Measurements from ENCODE around the gene LHFPL3. TPM values are rescaled to one million over a fixed set of nuclear protein-coding genes. Genes with fewer than 3 reads are reported as not detected.

Gene LHFPL3
- total RNA-seq, 1 experiment from 2014 or later = not detected

DNA sequence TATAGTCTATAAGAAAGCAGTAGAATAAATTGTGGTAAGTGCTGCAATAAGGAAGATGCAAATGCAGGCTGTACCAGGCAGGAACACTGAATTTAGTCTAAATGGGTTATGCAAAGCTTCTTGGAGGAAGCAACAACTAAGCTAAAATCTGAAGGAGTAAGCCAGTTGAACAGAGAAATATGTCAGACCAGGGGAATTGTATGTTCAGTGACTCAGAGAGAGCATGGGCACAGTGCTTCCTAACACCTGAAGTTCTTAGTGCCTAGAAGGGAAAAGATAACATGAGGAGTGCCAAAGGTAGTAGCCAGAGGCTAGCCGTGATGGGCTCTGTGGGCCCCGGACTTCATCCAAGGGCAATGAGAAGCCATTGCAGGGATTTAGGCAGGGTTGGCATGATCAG, 481.5 kb downstream of the LHFPL3 start:
- no peak overlapping the region for H3K9ac ChIP-seq (ENCODE audit: low read length)
- no peaks in the 10 kb centered on the region for H4K20me1 ChIP-seq (ENCODE audit: insufficient read depth)
- CTCF ChIA-PET = no interaction called here
- no peak for ATAC-seq
- intact Hi-C loops (cut with micrococcal nuclease) = no loop called here
- peaks cover 76% of the 10 kb centered on the region for H3K27me3 ChIP-seq (ENCODE audit: insufficient read depth, low read length)
- no peak for DNase-seq (ENCODE audit: low read depth, low spot score)
- H3K4me2 ChIP-seq (ENCODE audit: low read length) = no peak overlapping the region
- RAD21 ChIA-PET (ENCODE audit: low non-redundant PET in 1 of 2, low total read pairs in 2 of 2, uncharacterized antibody in 2 of 2, unreplicated experiment in 2 of 2) = no interaction called here
- no peaks in the 10 kb centered on the region for H3K9me2 ChIP-seq (ENCODE audit: insufficient read depth)
- POLR2A ChIA-PET = no interaction called here
- no peak overlapping the region for H3K27ac ChIP-seq (ENCODE audit: low read depth, low read length)
- no TSS peak for BruUV-seq (replicated peaks)
- no peak overlapping the region for H3K4me3 ChIP-seq (replicated peaks in 1 of 2; ENCODE audit: low read depth in 1 of 2, low read length in 2 of 2)
- no peaks in the 10 kb centered on the region for H3K9me3 ChIP-seq (ENCODE audit: control insufficient read depth in 1 of 2, insufficient read depth in 1 of 2, low read depth in 1 of 2, low read length in 2 of 2)
- H3K4me1 ChIP-seq (ENCODE audit: control insufficient read depth in 1 of 2, insufficient read depth in 2 of 2, low read length in 2 of 2) = no peaks in the 10 kb centered on the region
- TF ChIP-seq ZNF274 (IDR thresholded peaks at IDR 0.05; ENCODE audit: low read depth, low read length) (no peak), TCF7L2 (IDR thresholded peaks at IDR 0.05; ENCODE audit: borderline replicate concordance, extremely low read depth, insufficient read depth, insufficient read length) (no peak), ZBTB33 (IDR thresholded peaks at IDR 0.05; ENCODE audit: extremely low read depth, insufficient replicate concordance, low read length) (no peak), SIN3A (IDR thresholded peaks at IDR 0.05; ENCODE audit: low read depth) (no peak), RAD21 (IDR thresholded peaks at IDR 0.05; ENCODE audit: low read depth) (no peak), YY1 (IDR thresholded peaks at IDR 0.05; ENCODE audit: extremely low read depth, insufficient replicate concordance, low read depth, low read length) (no peak), FOSL1 (IDR thresholded peaks at IDR 0.05; ENCODE audit: low read depth) (no peak), POLR2A (IDR thresholded peaks at IDR 0.05; ENCODE audit: borderline replicate concordance, extremely low read depth, insufficient read depth, insufficient read length) (no peak), EGR1 (IDR thresholded peaks at IDR 0.05; ENCODE audit: low read depth) (no peak)
- TF ChIP-seq, protein P1, sequence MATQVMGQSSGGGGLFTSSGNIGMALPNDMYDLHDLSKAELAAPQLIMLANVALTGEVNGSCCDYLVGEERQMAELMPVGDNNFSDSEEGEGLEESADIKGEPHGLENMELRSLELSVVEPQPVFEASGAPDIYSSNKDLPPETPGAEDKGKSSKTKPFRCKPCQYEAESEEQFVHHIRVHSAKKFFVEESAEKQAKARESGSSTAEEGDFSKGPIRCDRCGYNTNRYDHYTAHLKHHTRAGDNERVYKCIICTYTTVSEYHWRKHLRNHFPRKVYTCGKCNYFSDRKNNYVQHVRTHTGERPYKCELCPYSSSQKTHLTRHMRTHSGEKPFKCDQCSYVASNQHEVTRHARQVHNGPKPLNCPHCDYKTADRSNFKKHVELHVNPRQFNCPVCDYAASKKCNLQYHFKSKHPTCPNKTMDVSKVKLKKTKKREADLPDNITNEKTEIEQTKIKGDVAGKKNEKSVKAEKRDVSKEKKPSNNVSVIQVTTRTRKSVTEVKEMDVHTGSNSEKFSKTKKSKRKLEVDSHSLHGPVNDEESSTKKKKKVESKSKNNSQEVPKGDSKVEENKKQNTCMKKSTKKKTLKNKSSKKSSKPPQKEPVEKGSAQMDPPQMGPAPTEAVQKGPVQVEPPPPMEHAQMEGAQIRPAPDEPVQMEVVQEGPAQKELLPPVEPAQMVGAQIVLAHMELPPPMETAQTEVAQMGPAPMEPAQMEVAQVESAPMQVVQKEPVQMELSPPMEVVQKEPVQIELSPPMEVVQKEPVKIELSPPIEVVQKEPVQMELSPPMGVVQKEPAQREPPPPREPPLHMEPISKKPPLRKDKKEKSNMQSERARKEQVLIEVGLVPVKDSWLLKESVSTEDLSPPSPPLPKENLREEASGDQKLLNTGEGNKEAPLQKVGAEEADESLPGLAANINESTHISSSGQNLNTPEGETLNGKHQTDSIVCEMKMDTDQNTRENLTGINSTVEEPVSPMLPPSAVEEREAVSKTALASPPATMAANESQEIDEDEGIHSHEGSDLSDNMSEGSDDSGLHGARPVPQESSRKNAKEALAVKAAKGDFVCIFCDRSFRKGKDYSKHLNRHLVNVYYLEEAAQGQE (IDR thresholded peaks at IDR 0.05; ENCODE audit: low read depth) = no peak
- TF ChIP-seq, protein P2, sequence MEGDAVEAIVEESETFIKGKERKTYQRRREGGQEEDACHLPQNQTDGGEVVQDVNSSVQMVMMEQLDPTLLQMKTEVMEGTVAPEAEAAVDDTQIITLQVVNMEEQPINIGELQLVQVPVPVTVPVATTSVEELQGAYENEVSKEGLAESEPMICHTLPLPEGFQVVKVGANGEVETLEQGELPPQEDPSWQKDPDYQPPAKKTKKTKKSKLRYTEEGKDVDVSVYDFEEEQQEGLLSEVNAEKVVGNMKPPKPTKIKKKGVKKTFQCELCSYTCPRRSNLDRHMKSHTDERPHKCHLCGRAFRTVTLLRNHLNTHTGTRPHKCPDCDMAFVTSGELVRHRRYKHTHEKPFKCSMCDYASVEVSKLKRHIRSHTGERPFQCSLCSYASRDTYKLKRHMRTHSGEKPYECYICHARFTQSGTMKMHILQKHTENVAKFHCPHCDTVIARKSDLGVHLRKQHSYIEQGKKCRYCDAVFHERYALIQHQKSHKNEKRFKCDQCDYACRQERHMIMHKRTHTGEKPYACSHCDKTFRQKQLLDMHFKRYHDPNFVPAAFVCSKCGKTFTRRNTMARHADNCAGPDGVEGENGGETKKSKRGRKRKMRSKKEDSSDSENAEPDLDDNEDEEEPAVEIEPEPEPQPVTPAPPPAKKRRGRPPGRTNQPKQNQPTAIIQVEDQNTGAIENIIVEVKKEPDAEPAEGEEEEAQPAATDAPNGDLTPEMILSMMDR (IDR thresholded peaks at IDR 0.05 in 2 of 3, conservative IDR thresholded peaks at IDR 0.05 in 1 of 3; ENCODE audit: borderline replicate concordance in 1 of 3, insufficient read depth in 1 of 3, low read depth in 2 of 3, low read length in 2 of 3) = no peak
- TF ChIP-seq, protein P3, sequence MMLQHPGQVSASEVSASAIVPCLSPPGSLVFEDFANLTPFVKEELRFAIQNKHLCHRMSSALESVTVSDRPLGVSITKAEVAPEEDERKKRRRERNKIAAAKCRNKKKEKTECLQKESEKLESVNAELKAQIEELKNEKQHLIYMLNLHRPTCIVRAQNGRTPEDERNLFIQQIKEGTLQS (IDR thresholded peaks at IDR 0.05) = no peak
- TF ChIP-seq, protein P4, sequence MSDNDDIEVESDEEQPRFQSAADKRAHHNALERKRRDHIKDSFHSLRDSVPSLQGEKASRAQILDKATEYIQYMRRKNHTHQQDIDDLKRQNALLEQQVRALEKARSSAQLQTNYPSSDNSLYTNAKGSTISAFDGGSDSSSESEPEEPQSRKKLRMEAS (IDR thresholded peaks at IDR 0.05) = no peak
- H2AFZ ChIP-seq (ENCODE audit: low read depth, low read length, poor library complexity, severe bottlenecking) = no peak overlapping the region
- no peaks in the 10 kb centered on the region for H3K36me3 ChIP-seq (ENCODE audit: control insufficient read depth in 1 of 2, insufficient read depth in 2 of 2, low read length in 2 of 2)
- H3K79me2 ChIP-seq (ENCODE audit: insufficient read depth, low read length) = no peaks in the 10 kb centered on the region
